ENCODE results near the gene SNORC.

Gene SNORC

GRCh38 chr2:232866104-232866503 lies 4.0 kb upstream of the SNORC start:
- in situ Hi-C loops (cut with MboI; ENCODE audit: low sequenced_read_pairs): loop anchor here (10.0 kb wide), 1 partner anchor 159 kb away; no protein-coding TSS in a partner anchor

GRCh38 chr2:232869138-232870017 lies 686 bp upstream of the SNORC start:
- in situ Hi-C loops (cut with MboI; ENCODE audit: low sequenced_read_pairs): loop anchor here (10.0 kb wide), 1 partner anchor 155 kb away; no protein-coding TSS in a partner anchor

GRCh38 chr2:232870766-232871371 lies 805 bp downstream of the SNORC start:
- in situ Hi-C loops (cut with MboI; ENCODE audit: low sequenced_read_pairs): no loop called here

GRCh38 chr2:232871418-232871834 lies 1.4 kb downstream of the SNORC start:
- in situ Hi-C loops (cut with MboI; ENCODE audit: low sequenced_read_pairs): no loop called here

GRCh38 chr2:232871835-232872736 lies 2.0 kb downstream of the SNORC start:
- in situ Hi-C loops (cut with MboI; ENCODE audit: low sequenced_read_pairs): no loop called here

- in situ Hi-C loops (cut with MboI; ENCODE audit: low sequenced_read_pairs): no loop called here
Observed at GRCh38 chr2:232872826-232873225, 2.8 kb downstream of the SNORC start.

GRCh38 chr2:232873292-232873908 lies 3.3 kb downstream of the SNORC start:
- in situ Hi-C loops (cut with MboI; ENCODE audit: low sequenced_read_pairs): no loop called here

- in situ Hi-C loops (cut with MboI; ENCODE audit: low sequenced_read_pairs): no loop called here
Observed at GRCh38 chr2:232873909-232874641, 4.0 kb downstream of the SNORC start.

- in situ Hi-C loops (cut with MboI; ENCODE audit: low sequenced_read_pairs): no loop called here
Observed at GRCh38 chr2:232874677-232875223, 4.7 kb downstream of the SNORC start.

- in situ Hi-C loops (cut with MboI; ENCODE audit: low sequenced_read_pairs): no loop called here
Observed at GRCh38 chr2:232875256-232876121, 5.4 kb downstream of the SNORC start.

- in situ Hi-C loops (cut with MboI; ENCODE audit: low sequenced_read_pairs): no loop called here
Observed at GRCh38 chr2:232876161-232876977, 6.3 kb downstream of the SNORC start.

- in situ Hi-C loops (cut with MboI; ENCODE audit: low sequenced_read_pairs): no loop called here
Observed at GRCh38 chr2:232876978-232877441, 6.9 kb downstream of the SNORC start.

GRCh38 chr2:232877940-232878511 lies 8.0 kb downstream of the SNORC start:
- in situ Hi-C loops (cut with MboI; ENCODE audit: low sequenced_read_pairs): no loop called here

GRCh38 chr2:232878855-232879617 lies 9.0 kb downstream of the SNORC start:
- in situ Hi-C loops (cut with MboI; ENCODE audit: low sequenced_read_pairs): no loop called here

GRCh38 chr2:232879618-232880494 lies 9.8 kb downstream of the SNORC start:
- in situ Hi-C loops (cut with MboI; ENCODE audit: low sequenced_read_pairs): no loop called here
